HCT116 (cell line): ENCODE results near the gene LAYN. TPM values are rescaled to one million over a fixed set of nuclear protein-coding genes. Genes with fewer than 3 reads are reported as not detected.

Experiments used
- ATAC-seq: fragments of 200-7000 bp; cut with Tn5 transposase; 2 replicates; pipeline ENCODE4 v1.9.1; 2020; ENCODE audit warnings: mild to moderate bottlenecking, moderate library complexity
- BruUV-seq: library from RNA; stranded (reverse); fragments of 400-500 nt; replicated peaks from 2 replicates; lab custom pipeline; 2021; lab: Mats Ljungman, UMichigan
- CTCF ChIA-PET: fragments of 300-600 bp; sonication (Branson Sonifier 250); formaldehyde crosslinking; loops from one replicate; lab custom pipeline; 2021; ENCODE audit warnings: antibody characterized with exemption; lab: Charles Lee
- POLR2A ChIA-PET: fragments of 300-600, 350-600 bp; sonication (Branson Sonifier 250); formaldehyde crosslinking; loops from one replicate; lab custom pipeline; 2021; ENCODE audit warnings: antibody characterized with exemption; lab: Charles Lee
- RAD21 ChIA-PET, 2 experiments: fragments of 300-600 bp; sonication (Branson Sonifier 250); formaldehyde crosslinking; loops; one replicate each; lab custom pipeline; 2023; ENCODE audit warnings: low total read pairs in 2 of 2; ENCODE audit not compliant: uncharacterized antibody in 2 of 2, unreplicated experiment in 2 of 2, low non-redundant PET in 1 of 2; lab: Charles Lee
- DNase-seq: peaks from one replicate; pipeline ENCODE4 v3.0.0-alpha.2; 2010; ENCODE audit warnings: low read depth, low spot score
- H2AFZ ChIP-seq: fragments of 200-600 bp; shearing (Covaris generic), sonication (generic); 2 replicates; pipeline ENCODE4 v1.6.1; 2017; ENCODE audit warnings: low read depth, mixed run types, mixed read lengths, antibody characterized with exemption, low read length; ENCODE audit not compliant: poor library complexity, severe bottlenecking
- H3K27ac ChIP-seq: 2 replicates; pipeline ENCODE4 v1.5.1; 2012; ENCODE audit warnings: low read depth, low read length
- H3K27me3 ChIP-seq: fragments of 200-600 bp; sonication (generic); 2 replicates; pipeline ENCODE4 v1.6.1; 2016; ENCODE audit warnings: mixed run types, low read length, mixed read lengths; ENCODE audit not compliant: insufficient read depth
- H3K36me3 ChIP-seq, 2 experiments: fragments of 200-500 bp in 1 of 2; fragments of 200-600 bp in 1 of 2; sonication (Bioruptor generic) in 1 of 2; sonication (generic) in 1 of 2; 2 replicates each; pipeline versions ENCODE4 v1.5.1 to v1.6.1; 2014 to 2016; ENCODE audit warnings: low read length in 2 of 2, inconsistent platforms in 1 of 2, mixed read lengths in 1 of 2, mixed run types in 1 of 2; ENCODE audit not compliant: insufficient read depth in 2 of 2, control insufficient read depth in 1 of 2
- H3K4me1 ChIP-seq, 2 experiments: fragments of 200-600 bp in 1 of 2; sonication (generic) in 1 of 2; 2 replicates each; pipeline versions ENCODE4 v1.5.1 to v1.6.1; 2012 to 2017; ENCODE audit warnings: low read length in 2 of 2, inconsistent platforms in 1 of 2, mild to moderate bottlenecking in 1 of 2, mixed read lengths in 1 of 2, mixed run types in 1 of 2, moderate library complexity in 1 of 2; ENCODE audit not compliant: insufficient read depth in 2 of 2, control insufficient read depth in 1 of 2
- H3K4me2 ChIP-seq: fragments of 200-600 bp; sonication (generic); 2 replicates; pipeline ENCODE4 v1.6.1; 2017; ENCODE audit warnings: mixed run types, low read length, mixed read lengths
- H3K4me3 ChIP-seq, 2 experiments: fragments of 200-600 bp in 1 of 2; sonication (generic) in 1 of 2; replicated peaks in 1 of 2; 2 replicates each; pipeline ENCODE4 v1.5.1; 2011 to 2016; ENCODE audit warnings: low read length in 2 of 2, control low read depth in 1 of 2, low read depth in 1 of 2, mild to moderate bottlenecking in 1 of 2, mixed read lengths in 1 of 2, mixed run types in 1 of 2
- H3K79me2 ChIP-seq: fragments of 200-600 bp; sonication (generic); 2 replicates; pipeline ENCODE4 v1.6.1; 2017; ENCODE audit warnings: mild to moderate bottlenecking, mixed run types, low read length, moderate library complexity, mixed read lengths; ENCODE audit not compliant: insufficient read depth
- H3K9ac ChIP-seq: fragments of 200-600 bp; sonication (generic); 2 replicates; pipeline ENCODE4 v1.6.1; 2016; ENCODE audit warnings: low read length, mixed read lengths
- H3K9me2 ChIP-seq: fragments of 200-600 bp; sonication (generic), shearing (Covaris generic); 2 replicates; pipeline ENCODE4 v1.6.1; 2017; ENCODE audit warnings: mixed run types, mild to moderate bottlenecking, moderate library complexity; ENCODE audit not compliant: insufficient read depth
- H3K9me3 ChIP-seq, 2 experiments: fragments of 200-500 bp in 1 of 2; fragments of 200-600 bp in 1 of 2; sonication (Bioruptor generic) in 1 of 2; sonication (generic) in 1 of 2; 2 replicates each; pipeline ENCODE4 v1.6.1; 2014 to 2017; ENCODE audit warnings: low read length in 2 of 2, mixed read lengths in 2 of 2, inconsistent platforms in 1 of 2, low read depth in 1 of 2, mild to moderate bottlenecking in 1 of 2, mixed run types in 1 of 2, moderate library complexity in 1 of 2; ENCODE audit not compliant: control insufficient read depth in 1 of 2, insufficient read depth in 1 of 2
- H4K20me1 ChIP-seq: fragments of 200-600 bp; sonication (generic), shearing (Covaris generic); 2 replicates; pipeline ENCODE4 v1.6.1; 2017; ENCODE audit warnings: mixed run types, mild to moderate bottlenecking, moderate library complexity; ENCODE audit not compliant: insufficient read depth
- ATF3 ChIP-seq: IDR thresholded peaks from 2 replicates; pipeline ENCODE4 v1.6.1; 2012
- EGR1 ChIP-seq: IDR thresholded peaks from 2 replicates; pipeline ENCODE4 v1.6.1; 2012; ENCODE audit warnings: low read depth
- ELF1 ChIP-seq: IDR thresholded peaks from 2 replicates; pipeline ENCODE4 v1.6.1; 2012; ENCODE audit warnings: low read depth, borderline replicate concordance
- EZH2phosphoT487 ChIP-seq: fragments of 200-600 bp; IDR thresholded peaks from 2 replicates; pipeline ENCODE4 v1.6.1; 2018; ENCODE audit warnings: antibody characterized with exemption, borderline replicate concordance
- FOSL1 ChIP-seq: IDR thresholded peaks from 2 replicates; pipeline ENCODE4 v1.6.1; 2012; ENCODE audit warnings: low read depth
- MAX ChIP-seq: IDR thresholded peaks from 2 replicates; pipeline ENCODE4 v1.6.1; 2012
- POLR2A ChIP-seq: IDR thresholded peaks from 2 replicates; pipeline ENCODE4 v1.7.0; 2011; ENCODE audit warnings: borderline replicate concordance; ENCODE audit not compliant: insufficient read depth, insufficient read length; ENCODE audit errors: extremely low read depth
- POLR2AphosphoS5 ChIP-seq: IDR thresholded peaks from 2 replicates; pipeline ENCODE4 v1.6.1; 2011; ENCODE audit warnings: mild to moderate bottlenecking, low read depth, low read length, moderate library complexity
- RAD21 ChIP-seq: IDR thresholded peaks from 2 replicates; pipeline ENCODE4 v1.6.1; 2012; ENCODE audit warnings: low read depth, mild to moderate bottlenecking
- SP1 ChIP-seq: IDR thresholded peaks from 2 replicates; pipeline ENCODE4 v1.6.1; 2012; ENCODE audit warnings: low read depth
- TCF7L2 ChIP-seq: IDR thresholded peaks from 2 replicates; pipeline ENCODE4 v1.7.0; 2011; ENCODE audit warnings: borderline replicate concordance, inconsistent platforms; ENCODE audit not compliant: insufficient read depth, insufficient read length; ENCODE audit errors: extremely low read depth
- YY1 ChIP-seq: IDR thresholded peaks from 2 replicates; pipeline ENCODE4 v1.6.1; 2011; ENCODE audit warnings: low read length, low read depth, moderate library complexity, mild to moderate bottlenecking; ENCODE audit not compliant: insufficient replicate concordance; ENCODE audit errors: extremely low read depth
- ZBTB33 ChIP-seq: IDR thresholded peaks from 2 replicates; pipeline ENCODE4 v1.6.1; 2011; ENCODE audit warnings: mild to moderate bottlenecking, low read length, moderate library complexity; ENCODE audit not compliant: insufficient replicate concordance; ENCODE audit errors: extremely low read depth
- ZFX ChIP-seq: fragments of 450-650 bp; IDR thresholded peaks from 2 replicates; pipeline ENCODE4 v1.6.1; 2017
- ZNF274 ChIP-seq: fragments of 200-500 bp; sonication (Bioruptor generic); IDR thresholded peaks from 2 replicates; pipeline ENCODE4 v1.6.1; 2014; ENCODE audit warnings: mild to moderate bottlenecking, low read depth, low read length, inconsistent platforms
- intact Hi-C: fragments of 100-400 bp; cut with micrococcal nuclease; formaldehyde crosslinking; loops from 2 replicates; pipeline ENCODE4 v1.10.0; 2022
- total RNA-seq: library from RNA; stranded (reverse); gene quantifications from one replicate; pipeline ENCODE4 v1.2.1, GENCODE V29; 2021; ENCODE audit not compliant: unreplicated experiment

Gene LAYN
- total RNA-seq, 1 experiment from 2014 or later: not detected

- TF ChIP-seq ZNF274: no peak
- no peak for TF ChIP-seq ZBTB33
- no peak for TF ChIP-seq RAD21
- TF ChIP-seq TCF7L2: no peak
These were observed 46.5 kb upstream of the LAYN start (continued) for GRCh38 chr11:111494040-111494439.

GRCh38 chr11:111499483-111499882 is 41.0 kb upstream of the LAYN start:
- POLR2A ChIA-PET: no interaction called here
- TF ChIP-seq ZNF274 (no peak), TCF7L2 (no peak), EGR1 (no peak), ZFX (no peak), FOSL1 (no peak), POLR2A (no peak), EZH2phosphoT487 (no peak), ATF3 (no peak), POLR2AphosphoS5 (no peak), ZBTB33 (no peak), SP1 (no peak), ELF1 (no peak), MAX (no peak), YY1 (no peak)
- no TSS peak for BruUV-seq
- intact Hi-C loops: no loop called here
- no peaks in the 10 kb centered on the region for H3K36me3 ChIP-seq
- no peaks in the 10 kb centered on the region for H3K79me2 ChIP-seq
- H3K9me2 ChIP-seq: no peaks in the 10 kb centered on the region
- H3K27me3 ChIP-seq: no peaks in the 10 kb centered on the region
- H3K4me3 ChIP-seq: no peak overlapping the region
- H3K4me2 ChIP-seq: no peak overlapping the region
- RAD21 ChIA-PET: no interaction called here
- no peaks in the 10 kb centered on the region for H3K4me1 ChIP-seq
- ATAC-seq (no peak), DNase-seq (no peak)
- H3K9me3 ChIP-seq: no peaks in the 10 kb centered on the region
- no peak overlapping the region for H2AFZ ChIP-seq
- no peak overlapping the region for H3K27ac ChIP-seq
- no peak overlapping the region for H3K9ac ChIP-seq
- CTCF ChIA-PET: no interaction called here
- no peaks in the 10 kb centered on the region for H4K20me1 ChIP-seq
